Upper lobe of left lung (tissue), 4 donors: ENCODE data around the gene S100A3.

Experiments used
- CTCF ChIP-seq, 6 experiments: fragments of 450-650 bp in 4 of 6; fragments of 200-600 bp in 2 of 6; sonication (generic) in 2 of 6; IDR thresholded peaks; one replicate each; pipeline ENCODE4 v1.5.1; 2016 to 2019; ENCODE audit warnings: antibody characterized with exemption in 6 of 6
- EP300 ChIP-seq, 4 donors: sonication (generic); formaldehyde crosslinking; IDR thresholded peaks; one replicate each; pipeline ENCODE4 v1.5.1; 2017; ENCODE audit warnings: antibody characterized with exemption in 4 of 4, control low read depth in 2 of 4
- POLR2AphosphoS5 ChIP-seq, 2 donors: sonication (generic); formaldehyde crosslinking; IDR thresholded peaks; one replicate each; pipeline ENCODE4 v1.5.1; 2017; ENCODE audit warnings: antibody characterized with exemption in 2 of 2

- TF ChIP-seq CTCF (IDR thresholded peaks at IDR 0.05) (peak; percentile 90 to 96 (median 93)), EP300 (IDR thresholded peaks at IDR 0.05) (no peak), POLR2AphosphoS5 (IDR thresholded peaks at IDR 0.05) (peak; percentile 56 to 71)
These were observed 16.1 kb downstream of the S100A3 start for GRCh38 chr1:153532769-153533599.
